SK-N-SH treated with all-trans-retinoic acid at 6 μM for 48 hours (cell line): ENCODE results near the gene PEX5L.

Experiments
- ARNTL ChIP-seq: fragments of 450-650 bp; formaldehyde crosslinking; IDR thresholded peaks from 2 replicates; pipeline ENCODE4 v1.5.0; 2020; ENCODE audit warnings: low read depth, mild to moderate bottlenecking, moderate library complexity, borderline replicate concordance
- BACH2 ChIP-seq: fragments of 250-450 bp; sonication (Bioruptor Pico); IDR thresholded peaks from 2 replicates; pipeline ENCODE4 v1.9.0; 2021; ENCODE audit warnings: mild to moderate bottlenecking, borderline replicate concordance
- CSDC2 ChIP-seq: fragments of 250-450 bp; sonication (Bioruptor Pico); IDR thresholded peaks from 2 replicates; pipeline ENCODE4 v1.5.0; 2020; ENCODE audit warnings: mild to moderate bottlenecking, moderate library complexity
- ISL1 ChIP-seq: fragments of 250-450 bp; sonication (Bioruptor Pico); IDR thresholded peaks from 2 replicates; pipeline ENCODE4 v2.1.2; 2022; ENCODE audit warnings: mild to moderate bottlenecking, moderate library complexity
- OSR1 ChIP-seq: fragments of 250-450 bp; sonication (Bioruptor Pico); IDR thresholded peaks from 2 replicates; pipeline ENCODE4 v1.8.0; 2022; ENCODE audit warnings: moderate library complexity, mild to moderate bottlenecking, inconsistent platforms
- RARB ChIP-seq: fragments of 250-450 bp; sonication (Bioruptor Pico); IDR thresholded peaks from 2 replicates; pipeline ENCODE4 v1.8.0; 2021; ENCODE audit warnings: mild to moderate bottlenecking, moderate library complexity
- ZNF565 ChIP-seq: fragments of 450-650 bp; formaldehyde crosslinking; conservative IDR thresholded peaks from 2 replicates; pipeline ENCODE4 v1.5.0; 2020; ENCODE audit warnings: low read depth, mild to moderate bottlenecking, moderate library complexity
- ZNF8 ChIP-seq: fragments of 450-650 bp; formaldehyde crosslinking; IDR thresholded peaks from 2 replicates; pipeline ENCODE4 v1.5.0; 2020; ENCODE audit warnings: mild to moderate bottlenecking, moderate library complexity

GRCh38 chr3:179973931-179974361 lies 62.8 kb downstream of the PEX5L start:
- TF ChIP-seq CSDC2 (CRISPR knock-in tag) (no peak), ISL1 (CRISPR knock-in tag) (no peak), ARNTL (no peak), ZNF565 (CRISPR knock-in tag) (no peak), RARB (CRISPR knock-in tag) (no peak), OSR1 (CRISPR knock-in tag) (no peak), BACH2 (CRISPR knock-in tag) (no peak), ZNF8 (CRISPR knock-in tag) (no peak)
